ENCODE data around the gene PITX1.

The PITX1 gene

GRCh38 chr5:135027697-135028615, 6.1 kb downstream of the PITX1 start:
- no peak for DNase-seq

GRCh38 chr5:135027266-135027696, 6.7 kb downstream of the PITX1 start:
- no peak for DNase-seq

GRCh38 chr5:135026645-135027265, 7.3 kb downstream of the PITX1 start:
- peak; percentile 33 for DNase-seq

GRCh38 chr5:135025730-135026644, 8.0 kb downstream of the PITX1 start:
- DNase-seq, result peak; percentile 77

GRCh38 chr5:135024956-135025729, 8.9 kb downstream of the PITX1 start:
- DNase-seq, result no peak

- no peak for DNase-seq
Observed at GRCh38 chr5:135020111-135020895, 13.7 kb downstream of the PITX1 start.

- DNase-seq, result no peak
Observed at GRCh38 chr5:135019314-135019713, 14.7 kb downstream of the PITX1 start.

GRCh38 chr5:135018457-135018856, 15.6 kb downstream of the PITX1 start:
- DNase-seq, result no peak

GRCh38 chr5:135016861-135017290, 17.2 kb downstream of the PITX1 start:
- DNase-seq, result no peak

- DNase-seq, result no peak
Observed at GRCh38 chr5:135015942-135016341, 18.1 kb downstream of the PITX1 start.

GRCh38 chr5:135013947-135014570, 20.0 kb downstream of the PITX1 start:
- no peak for DNase-seq

- no peak for DNase-seq
Observed at GRCh38 chr5:135013445-135013844, 20.6 kb downstream of the PITX1 start.

- DNase-seq, result no peak
Observed at GRCh38 chr5:135012951-135013391, 21.1 kb downstream of the PITX1 start.

GRCh38 chr5:135012033-135012588, 21.9 kb downstream of the PITX1 start:
- DNase-seq, result no peak

- DNase-seq, result no peak
Observed at GRCh38 chr5:135011355-135012032, 22.5 kb downstream of the PITX1 start.

GRCh38 chr5:135010502-135011354, 23.3 kb downstream of the PITX1 start:
- no peak for DNase-seq

GRCh38 chr5:135009736-135010501, 24.1 kb downstream of the PITX1 start:
- peak; percentile 26 for DNase-seq

All from RPMI8226 (cell line).